Thymus (tissue), 11 donors: ENCODE results near the gene MAPK1IP1L. TPM values are rescaled to one million over a fixed set of nuclear protein-coding genes. Genes with fewer than 3 reads are reported as not detected.
"Not testable (repeated sequence)": the region's sequence is repeated elsewhere in the genome, so short reads cannot be mapped to it uniquely, and the experiment has no call there.

Experiments
- DNase-seq, 9 donors: peaks; one replicate each; pipeline ENCODE4 v3.0.0-alpha.2; 2013; ENCODE audit warnings: low spot score in 9 of 9, low read depth in 6 of 9, missing footprints in 1 of 9
- H3K27ac ChIP-seq, 2 donors: one replicate each; pipeline ENCODE4 v1.5.1; 2013; ENCODE audit warnings: control low read depth in 1 of 2, low read depth in 1 of 2, low read length in 1 of 2, mild to moderate bottlenecking in 1 of 2, moderate library complexity in 1 of 2
- H3K27me3 ChIP-seq, 2 donors: one replicate each; pipeline ENCODE4 v1.5.1; 2013; ENCODE audit warnings: low read length in 1 of 2; ENCODE audit not compliant: control insufficient read depth in 2 of 2, insufficient read depth in 1 of 2
- H3K36me3 ChIP-seq, 2 donors: one replicate each; pipeline ENCODE4 v1.5.1; 2013; ENCODE audit warnings: low read length in 1 of 2, mild to moderate bottlenecking in 1 of 2, moderate library complexity in 1 of 2; ENCODE audit not compliant: control insufficient read depth in 2 of 2, insufficient read depth in 2 of 2
- H3K4me1 ChIP-seq, 2 donors: one replicate each; pipeline ENCODE4 v1.5.1; 2013; ENCODE audit warnings: low read length in 2 of 2; ENCODE audit not compliant: control insufficient read depth in 2 of 2, insufficient read depth in 2 of 2
- H3K4me3 ChIP-seq, 2 donors: one replicate each; pipeline ENCODE4 v1.5.1; 2013; ENCODE audit warnings: low read length in 2 of 2, control low read depth in 1 of 2, mild to moderate bottlenecking in 1 of 2
- H3K9me3 ChIP-seq, 2 donors: one replicate each; pipeline ENCODE4 v1.5.1; 2013; ENCODE audit warnings: low read length in 1 of 2, mild to moderate bottlenecking in 1 of 2; ENCODE audit not compliant: control insufficient read depth in 2 of 2, insufficient read depth in 1 of 2
- WGBS: extraction: QIAGEN DNeasy Blood & Tissue Kit; methylation state at CpG from one replicate; pipeline ENCODE4 v1.1.7; 2013; 5-methylcytosine and 5-hydroxymethylcytosine counted together
- polyA plus RNA-seq: library from polyadenylated mRNA; stranded (reverse); fragments of 200-250 nt; gene quantifications from one replicate; pipeline ENCODE4 v1.2.3, GENCODE V29; 2013
- total RNA-seq: library from RNA; stranded (reverse); fragments of 120-200 nt; gene quantifications from one replicate; pipeline ENCODE4 v1.2.4, GENCODE V29; 2013
- donor health status: healthy.

The MAPK1IP1L gene
- total and polyA plus RNA-seq, 2 donors: 15.9 to 42.1 TPM

DNA sequence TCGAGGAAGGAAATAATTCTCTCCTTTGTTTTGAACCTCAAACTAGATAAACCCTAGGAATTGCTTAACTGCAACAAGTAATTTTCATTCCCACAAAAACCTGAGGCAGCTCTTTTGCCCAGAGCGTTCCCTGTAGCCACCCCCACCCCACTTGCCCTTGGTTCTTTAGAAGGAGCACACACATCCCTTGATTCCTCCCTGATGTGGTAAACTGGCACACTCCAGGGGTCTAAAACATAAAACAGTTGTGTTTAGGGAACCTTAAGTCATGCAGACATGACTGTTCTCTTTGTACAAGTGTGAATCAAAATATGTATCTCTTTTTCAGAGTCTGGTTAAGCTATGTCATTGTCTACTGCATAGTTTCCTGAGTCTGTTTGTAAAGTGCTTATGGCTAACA is 14.0 kb downstream of the MAPK1IP1L start:
- Histone ChIP-seq H3K9me3 (no peaks in the 10 kb centered on the region), H3K36me3 (peaks cover 14 to 48% of the 10 kb centered on the region in 2 donors), H3K27me3 (no peaks in the 10 kb centered on the region), H3K4me1 (no peaks in the 10 kb centered on the region), H3K4me3 (no peak overlapping the region), H3K27ac (no peak overlapping the region)
- no peak for DNase-seq
- 96% methylated on average over 2 of the region's 2 CpGs for WGBS

DNA sequence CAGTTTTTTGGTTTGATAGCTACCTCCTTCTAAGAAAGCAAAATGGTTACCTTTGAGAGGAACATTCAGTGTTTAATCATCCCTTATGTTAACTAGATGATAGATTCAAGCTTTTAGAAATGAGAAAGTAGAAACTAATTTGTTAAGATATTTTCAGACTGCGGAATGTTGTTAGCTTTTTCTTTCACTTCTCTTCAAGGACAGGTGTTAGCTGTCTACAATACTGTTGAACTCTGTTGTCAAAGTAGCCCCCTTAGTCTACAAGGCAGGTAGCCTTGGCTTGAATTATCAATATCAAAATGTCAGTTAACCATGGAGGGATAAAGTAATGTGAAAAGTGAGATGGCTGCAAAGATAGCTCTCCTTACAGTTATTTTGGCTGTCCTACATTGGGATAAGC is 14.8 kb downstream of the MAPK1IP1L start:
- 96% methylated on average over 1 of the region's 1 CpG for WGBS
- H3K36me3 ChIP-seq: peaks cover 14 to 43% of the 10 kb centered on the region in 2 donors
- DNase-seq: no peak
- no peak overlapping the region for H3K27ac ChIP-seq
- no peak overlapping the region for H3K4me3 ChIP-seq
- H3K9me3 ChIP-seq: no peaks in the 10 kb centered on the region
- no peaks in the 10 kb centered on the region for H3K4me1 ChIP-seq
- H3K27me3 ChIP-seq: no peaks in the 10 kb centered on the region

DNA sequence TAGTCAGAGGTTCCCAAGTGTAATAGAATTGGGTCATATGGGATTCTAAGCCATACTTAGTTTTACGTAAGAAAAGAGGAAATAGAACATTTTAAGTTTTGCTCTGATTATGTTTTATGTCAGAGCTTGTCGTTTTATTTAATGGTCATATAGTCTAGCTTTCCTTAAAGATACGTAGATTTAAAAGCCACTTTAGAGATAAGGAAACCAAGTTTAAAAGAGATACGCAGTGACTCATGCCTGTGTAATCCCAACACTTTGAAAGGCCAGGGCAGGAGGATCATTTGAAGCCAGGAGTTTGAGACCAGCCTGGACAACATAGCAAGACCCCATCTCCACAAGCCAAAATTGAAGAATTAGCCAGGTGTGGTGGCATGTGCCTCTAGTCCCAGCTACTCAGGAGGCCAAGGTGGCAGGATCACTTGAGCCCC is 19.5 kb downstream of the MAPK1IP1L start:
- Histone ChIP-seq H3K4me3 (no peak overlapping the region), H3K27me3 (no peaks in the 10 kb centered on the region), H3K4me1 (peaks cover 0 to 2% of the 10 kb centered on the region in 2 donors), H3K27ac (no peak overlapping the region), H3K9me3 (no peaks in the 10 kb centered on the region), H3K36me3 (peaks cover 0 to 15% of the 10 kb centered on the region in 2 donors)
- 79% methylated on average over 4 of the region's 4 CpGs for WGBS
- no peak for DNase-seq

DNA sequence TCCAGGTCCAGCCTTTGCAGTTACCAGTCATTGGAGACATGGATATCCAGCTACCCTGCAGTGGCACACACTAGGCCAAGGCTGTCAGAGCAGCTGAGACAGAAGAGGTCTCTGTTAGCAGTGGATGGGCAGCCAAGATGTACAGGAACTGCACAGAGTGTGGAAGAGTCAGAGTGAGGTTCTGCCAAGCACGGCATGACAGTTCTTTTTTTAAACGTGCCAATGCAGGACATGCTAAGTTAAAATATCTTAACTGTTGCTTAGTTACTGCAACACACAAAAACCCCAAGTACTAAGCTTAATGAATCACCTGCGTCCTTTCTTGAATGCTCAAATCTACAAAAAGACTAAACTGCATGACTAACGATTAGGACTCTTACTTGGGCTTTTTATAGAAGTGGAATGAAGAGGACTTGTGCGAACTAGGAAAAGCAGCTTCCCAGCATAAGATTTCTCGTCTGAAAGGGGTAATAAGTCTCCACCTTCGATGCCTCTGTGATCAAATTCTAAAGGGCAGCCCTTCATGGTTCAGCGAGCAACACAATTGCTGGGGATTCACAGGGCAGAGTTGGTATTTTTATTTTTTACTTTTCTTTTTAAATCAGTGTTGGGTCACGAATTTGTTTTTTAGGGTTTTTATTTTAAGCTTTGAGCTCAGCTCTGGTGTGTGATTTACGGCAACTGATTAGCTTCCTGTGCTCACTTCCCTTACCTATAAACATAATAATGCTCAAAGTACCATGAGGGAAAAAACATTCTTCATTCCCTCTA is 20.6 kb downstream of the MAPK1IP1L start:
- Histone ChIP-seq H3K27ac (peak overlapping the region; percentile 25 to 38), H3K36me3 (peaks cover 0 to 9% of the 10 kb centered on the region in 2 donors), H3K4me1 (peaks cover 0 to 2% of the 10 kb centered on the region in 2 donors), H3K27me3 (no peaks in the 10 kb centered on the region), H3K4me3 (no peak overlapping the region), H3K9me3 (no peaks in the 10 kb centered on the region)
- DNase-seq: no peak
- WGBS: 20% methylated on average over 10 of the region's 10 CpGs

DNA sequence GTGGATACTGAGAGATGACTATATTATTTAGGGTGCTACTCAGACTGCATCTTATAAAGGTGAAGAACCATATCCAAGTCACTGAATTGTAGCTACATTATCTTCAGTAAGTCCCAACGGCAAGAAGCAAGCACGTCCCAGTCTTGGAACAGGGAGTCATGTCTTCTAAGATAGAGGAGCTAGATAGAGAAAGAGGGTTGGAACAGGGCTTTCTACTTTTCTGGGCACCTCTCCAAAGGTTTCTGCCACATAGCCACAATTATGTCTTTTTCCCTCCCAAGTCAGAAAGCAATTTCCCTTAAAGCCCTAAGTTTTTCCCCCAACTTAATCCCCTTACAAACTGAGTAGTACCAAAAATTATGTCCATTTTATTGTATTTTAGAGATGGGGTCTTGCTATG is 22.4 kb downstream of the MAPK1IP1L start:
- no peaks in the 10 kb centered on the region for H3K9me3 ChIP-seq

DNA sequence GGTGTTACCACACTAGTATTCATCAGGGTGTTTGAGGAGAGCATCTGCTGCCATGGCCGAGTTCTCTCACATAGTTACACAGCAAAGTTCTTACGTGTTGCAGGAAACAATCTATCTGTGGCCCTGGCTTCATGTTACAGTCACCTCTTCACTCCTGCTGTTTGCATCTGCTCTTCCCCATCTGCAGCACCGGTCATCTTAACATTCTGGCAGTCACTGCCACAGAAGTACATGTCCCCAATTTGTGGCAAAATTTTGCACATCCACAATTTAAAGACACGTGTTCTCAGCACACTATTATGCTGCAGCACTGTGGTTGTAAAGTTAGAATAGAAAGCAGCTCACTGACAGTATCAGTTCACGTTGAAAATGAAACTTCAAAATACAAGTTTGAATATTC is 23.2 kb downstream of the MAPK1IP1L start:
- Histone ChIP-seq H3K27ac (peak overlapping the region; percentile 11 to 15), H3K4me3 (no peak overlapping the region), H3K4me1 (peaks cover 0 to 2% of the 10 kb centered on the region in 2 donors), H3K9me3 (no peaks in the 10 kb centered on the region), H3K27me3 (no peaks in the 10 kb centered on the region), H3K36me3 (no peaks in the 10 kb centered on the region)
- WGBS: 25% methylated on average over 5 of the region's 5 CpGs
- no peak for DNase-seq

More for the DNA sequence above, 22.4 kb downstream of the MAPK1IP1L start:
- no peaks in the 10 kb centered on the region for H3K27me3 ChIP-seq
- 93% methylated on average over 2 of the region's 2 CpGs for WGBS
- no peak for DNase-seq
- no peak overlapping the region for H3K27ac ChIP-seq
- peaks cover 0 to 2% of the 10 kb centered on the region in 2 donors for H3K4me1 ChIP-seq
- no peak overlapping the region for H3K4me3 ChIP-seq
- peaks cover 0 to 3% of the 10 kb centered on the region in 2 donors for H3K36me3 ChIP-seq

DNA sequence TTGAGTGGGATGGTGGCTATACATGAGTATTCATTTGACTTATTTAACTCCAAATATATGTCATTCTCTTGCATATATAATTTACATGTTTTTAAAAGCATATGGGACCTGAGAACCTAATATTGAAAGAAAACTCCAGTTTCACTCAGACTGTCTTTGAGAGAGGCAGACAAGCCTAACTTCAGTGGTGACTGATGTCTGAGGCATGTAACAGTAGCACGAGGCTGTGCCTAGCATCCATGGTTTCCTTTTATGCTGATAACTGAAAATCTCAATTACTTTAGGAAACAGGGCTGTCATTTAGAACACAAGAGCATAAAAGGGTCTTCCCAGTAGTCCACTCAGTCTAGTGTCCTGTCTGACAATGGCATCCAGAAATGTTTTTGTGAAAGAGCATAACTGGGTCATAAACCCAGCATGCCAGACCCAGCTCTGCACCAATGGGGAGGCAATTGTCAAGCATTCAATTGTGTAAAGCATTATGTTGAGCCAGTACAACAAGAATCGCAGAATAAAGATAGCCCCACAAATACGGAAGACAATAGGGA is 24.3 kb downstream of the MAPK1IP1L start:
- DNase-seq: no peak
- no peaks in the 10 kb centered on the region for H3K9me3 ChIP-seq
- no peaks in the 10 kb centered on the region for H3K27me3 ChIP-seq
- H3K4me1 ChIP-seq: peaks cover 0 to 2% of the 10 kb centered on the region in 2 donors
- H3K27ac ChIP-seq: no peak overlapping the region
- H3K36me3 ChIP-seq: no peaks in the 10 kb centered on the region
- WGBS: 94% methylated on average over 3 of the region's 3 CpGs
- no peak overlapping the region for H3K4me3 ChIP-seq

DNA sequence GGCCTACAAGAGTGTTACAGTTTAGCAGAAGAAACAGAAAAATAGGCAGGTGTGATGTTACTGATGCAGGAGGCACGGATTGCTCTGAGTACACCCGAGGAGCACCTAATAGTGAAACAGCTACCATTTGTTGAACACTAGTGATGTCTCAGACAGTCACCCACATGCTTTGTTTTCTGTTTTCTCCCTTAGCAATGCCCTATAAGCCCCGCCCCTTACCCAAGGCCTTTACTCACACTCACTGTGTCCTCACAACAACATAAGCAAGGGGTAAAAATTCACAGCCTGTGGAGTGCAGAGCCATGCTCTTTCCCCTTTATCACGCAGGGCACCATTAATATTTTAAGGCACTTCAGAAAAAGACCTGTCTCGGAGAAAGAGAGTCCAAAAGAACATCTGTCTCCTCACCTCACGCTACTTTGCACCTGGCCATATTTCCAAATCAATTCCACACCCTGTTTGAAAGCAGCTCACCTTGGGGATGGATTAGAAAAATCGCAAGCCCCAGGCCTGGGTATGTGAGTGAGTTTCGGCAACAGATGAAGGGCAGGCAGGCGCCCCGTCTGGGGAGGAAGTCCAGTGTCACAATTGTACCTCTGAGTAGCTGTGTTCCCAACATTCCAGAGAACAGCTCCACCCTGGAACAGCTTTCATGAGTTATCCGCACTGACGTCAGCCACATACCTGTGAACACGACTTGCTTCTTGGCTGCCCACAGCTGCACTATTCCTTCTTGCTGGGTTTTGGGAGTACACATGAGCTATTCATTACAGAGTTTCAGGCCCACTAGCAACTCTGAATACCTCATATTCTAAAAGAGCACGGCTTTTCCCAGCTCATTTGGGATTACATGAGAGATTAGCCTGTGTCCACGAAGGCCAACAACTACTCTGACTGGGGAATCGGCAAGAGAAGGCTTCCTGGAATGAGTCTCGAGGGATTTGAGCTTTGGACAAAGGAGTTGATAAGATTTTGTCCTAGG is 26.0 kb downstream of the MAPK1IP1L start:
- WGBS: 95% methylated on average over 17 of the region's 17 CpGs
- DNase-seq: no peak
- Histone ChIP-seq H3K4me1 (no peaks in the 10 kb centered on the region), H3K27me3 (no peaks in the 10 kb centered on the region), H3K27ac (no peak overlapping the region), H3K36me3 (no peaks in the 10 kb centered on the region), H3K9me3 (no peaks in the 10 kb centered on the region), H3K4me3 (no peak overlapping the region)

DNA sequence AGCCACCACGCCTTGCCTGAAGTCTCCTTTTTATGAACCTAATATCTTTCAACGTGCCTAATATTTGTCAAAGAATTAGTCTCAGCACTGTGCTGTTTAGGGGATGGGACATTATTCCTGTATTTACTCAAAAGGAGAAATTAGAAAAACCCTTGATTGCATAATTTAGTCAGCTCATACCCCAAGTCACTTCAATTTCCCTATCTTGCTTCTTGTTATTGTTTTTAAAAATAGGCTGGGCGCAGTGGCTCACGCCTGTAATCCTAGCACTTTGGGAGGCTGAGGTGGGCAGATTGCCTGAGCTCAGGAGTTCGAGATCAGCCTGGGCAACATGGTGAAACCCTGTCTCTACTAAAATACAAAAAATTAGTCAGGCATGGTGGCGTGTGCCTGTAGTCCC is 28.5 kb downstream of the MAPK1IP1L start:
- not testable (repeated sequence) for DNase-seq, H3K36me3 ChIP-seq
- 96% methylated on average over 6 of the region's 6 CpGs for WGBS

More for the DNA sequence above, 28.5 kb downstream of the MAPK1IP1L start:
- H3K27ac ChIP-seq, H3K4me3 ChIP-seq, H3K4me1 ChIP-seq, H3K27me3 ChIP-seq, H3K9me3 ChIP-seq: not testable (repeated sequence)
